ENCODE measurements around the gene RPN1. TPM values are rescaled to one million over a fixed set of nuclear protein-coding genes. Genes with fewer than 3 reads are reported as not detected.

The RPN1 gene
- total RNA-seq, 2 donors from 2014 or later, result 155 to 179 TPM

- Mint-ChIP-seq H3K4me3 (no peak overlapping the region), H3K9me3 (no peaks in the 10 kb centered on the region), H3K4me1 (ENCODE audit: low read depth) (peaks cover 4% of the 10 kb centered on the region), H3K27ac (peak overlapping the region; percentile 55), H3K36me3 (ENCODE audit: insufficient read depth in 2 of 2) (peaks cover 11 to 32% of the 10 kb centered on the region in 2 donors), H3K27me3 (ENCODE audit: low read depth) (no peaks in the 10 kb centered on the region)
- ATAC-seq (replicated peaks in 1 of 2) (no peak), DNase-seq (no peak)
Observed at GRCh38 chr3:128629936-128630335, 20.7 kb downstream of the RPN1 start.

GRCh38 chr3:128625409-128625945 is 25.1 kb downstream of the RPN1 start:
- peaks cover 14% of the 10 kb centered on the region for H3K4me1 Mint-ChIP-seq (ENCODE audit: low read depth)

GRCh38 chr3:128624526-128625138 is 26.0 kb downstream of the RPN1 start:
- Mint-ChIP-seq H3K9me3 (no peaks in the 10 kb centered on the region), H3K27me3 (ENCODE audit: low read depth) (no peaks in the 10 kb centered on the region), H3K36me3 (ENCODE audit: insufficient read depth in 2 of 2) (peaks cover 21 to 43% of the 10 kb centered on the region in 2 donors), H3K4me1 (ENCODE audit: low read depth) (peaks cover 22% of the 10 kb centered on the region), H3K4me3 (no peak overlapping the region), H3K27ac (no peak overlapping the region)
- ATAC-seq (replicated peaks in 1 of 2) (no peak), DNase-seq (no peak)

More at GRCh38 chr3:128625409-128625945, 25.1 kb downstream of the RPN1 start:
- H3K27me3 Mint-ChIP-seq (ENCODE audit: low read depth), result no peaks in the 10 kb centered on the region
- H3K27ac Mint-ChIP-seq, result peak overlapping the region; percentile 88
- H3K36me3 Mint-ChIP-seq (ENCODE audit: insufficient read depth in 2 of 2), result peaks cover 20 to 42% of the 10 kb centered on the region in 2 donors
- H3K9me3 Mint-ChIP-seq, result no peaks in the 10 kb centered on the region
- no peak for ATAC-seq (replicated peaks in 1 of 2)
- no peak overlapping the region for H3K4me3 Mint-ChIP-seq
- no peak for DNase-seq

DNA sequence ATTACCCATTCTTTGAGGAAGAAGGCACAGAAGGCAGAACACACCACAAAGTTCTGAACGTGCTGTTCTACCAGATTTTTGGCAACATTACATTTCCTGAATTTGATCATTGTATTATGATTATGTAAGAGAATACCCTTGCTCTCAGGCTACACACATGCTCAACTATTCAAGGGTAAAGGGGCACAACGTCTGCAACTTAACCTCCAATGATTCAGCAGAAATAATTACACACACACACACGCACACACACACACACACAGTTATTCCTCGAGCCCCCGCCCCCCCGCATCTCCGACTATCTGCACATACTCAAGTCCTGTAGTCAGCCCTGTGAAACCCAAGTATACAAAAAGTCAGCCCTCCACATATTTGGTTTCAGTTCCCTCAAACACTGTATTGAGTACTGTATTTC is 26.8 kb downstream of the RPN1 start:
- H3K27ac Mint-ChIP-seq, result no peak overlapping the region
- H3K9me3 Mint-ChIP-seq, result no peaks in the 10 kb centered on the region
- DNase-seq (no peak), ATAC-seq (replicated peaks in 1 of 2) (no peak)
- no peak overlapping the region for H3K4me3 Mint-ChIP-seq
- no peaks in the 10 kb centered on the region for H3K27me3 Mint-ChIP-seq (ENCODE audit: low read depth)
- peaks cover 31% of the 10 kb centered on the region for H3K4me1 Mint-ChIP-seq (ENCODE audit: low read depth)
- H3K36me3 Mint-ChIP-seq (ENCODE audit: insufficient read depth in 2 of 2), result peaks cover 25 to 48% of the 10 kb centered on the region in 2 donors

DNA sequence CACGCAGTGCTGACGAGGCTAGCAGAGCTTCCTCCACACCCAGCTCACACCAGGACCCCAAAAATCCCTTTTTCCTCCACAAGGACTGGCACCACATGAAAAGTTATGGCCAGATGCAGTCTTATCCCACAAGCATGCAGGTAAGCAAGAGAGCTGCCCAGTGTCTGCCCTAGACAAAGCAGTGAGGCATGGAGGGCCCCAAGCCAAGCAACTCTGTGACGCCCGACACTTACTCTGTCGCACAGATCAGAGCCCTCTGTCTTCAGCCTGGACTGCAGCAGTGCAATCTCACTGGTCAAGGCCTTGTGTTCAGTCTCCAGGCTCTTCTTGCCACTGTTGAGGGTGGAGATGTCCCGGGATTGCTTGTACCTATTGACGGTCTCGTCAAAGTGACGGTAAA is 28.7 kb downstream of the RPN1 start:
- DNase-seq, result no peak
- no peaks in the 10 kb centered on the region for H3K9me3 Mint-ChIP-seq
- ATAC-seq (replicated peaks in 1 of 2), result no peak
- no peak overlapping the region for H3K4me3 Mint-ChIP-seq
- H3K4me1 Mint-ChIP-seq (ENCODE audit: low read depth), result peaks cover 36% of the 10 kb centered on the region
- peaks cover 33 to 50% of the 10 kb centered on the region in 2 donors for H3K36me3 Mint-ChIP-seq (ENCODE audit: insufficient read depth in 2 of 2)
- H3K27me3 Mint-ChIP-seq (ENCODE audit: low read depth), result no peaks in the 10 kb centered on the region
- no peak overlapping the region for H3K27ac Mint-ChIP-seq

GRCh38 chr3:128621234-128621633 is 29.4 kb downstream of the RPN1 start:
- H3K27ac Mint-ChIP-seq, result peak overlapping the region; percentile 78
- no peak overlapping the region for H3K4me3 Mint-ChIP-seq
- H3K4me1 Mint-ChIP-seq (ENCODE audit: low read depth), result peaks cover 41% of the 10 kb centered on the region
- H3K36me3 Mint-ChIP-seq (ENCODE audit: insufficient read depth in 2 of 2), result peaks cover 31 to 44% of the 10 kb centered on the region in 2 donors
- no peaks in the 10 kb centered on the region for H3K9me3 Mint-ChIP-seq
- no peak for DNase-seq
- ATAC-seq (replicated peaks in 1 of 2), result no peak
- H3K27me3 Mint-ChIP-seq (ENCODE audit: low read depth), result no peaks in the 10 kb centered on the region

DNA sequence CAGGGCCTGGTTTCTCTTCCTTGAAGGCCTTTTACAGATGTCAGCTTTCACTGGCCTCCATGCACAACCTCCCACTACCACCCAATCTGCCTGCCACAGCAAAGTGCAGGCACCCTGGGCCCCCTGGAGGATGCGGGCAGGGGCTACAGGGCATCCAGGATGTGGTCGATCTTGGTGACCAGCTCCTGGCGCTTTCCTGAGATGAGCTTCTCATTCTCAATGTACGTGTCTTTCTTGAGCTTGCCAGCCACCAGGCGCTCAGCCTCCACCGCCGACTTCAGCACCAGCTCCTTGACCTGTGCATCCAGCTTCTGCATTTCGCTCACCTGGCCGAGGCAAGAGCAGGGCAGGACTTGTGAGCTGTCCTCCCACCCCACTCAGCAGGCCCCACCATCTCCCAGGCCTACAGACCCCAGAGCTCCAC is 30.3 kb downstream of the RPN1 start:
- Mint-ChIP-seq H3K36me3 (ENCODE audit: insufficient read depth in 2 of 2) (peaks cover 27 to 40% of the 10 kb centered on the region in 2 donors), H3K27ac (peak overlapping the region; percentile 78), H3K9me3 (no peaks in the 10 kb centered on the region), H3K4me3 (peak overlapping the region; percentile 36 to 52), H3K27me3 (ENCODE audit: low read depth) (no peaks in the 10 kb centered on the region), H3K4me1 (ENCODE audit: low read depth) (peaks cover 41% of the 10 kb centered on the region)
- no peak for ATAC-seq (replicated peaks in 1 of 2)
- peak; percentile 52 to 59 for DNase-seq

DNA sequence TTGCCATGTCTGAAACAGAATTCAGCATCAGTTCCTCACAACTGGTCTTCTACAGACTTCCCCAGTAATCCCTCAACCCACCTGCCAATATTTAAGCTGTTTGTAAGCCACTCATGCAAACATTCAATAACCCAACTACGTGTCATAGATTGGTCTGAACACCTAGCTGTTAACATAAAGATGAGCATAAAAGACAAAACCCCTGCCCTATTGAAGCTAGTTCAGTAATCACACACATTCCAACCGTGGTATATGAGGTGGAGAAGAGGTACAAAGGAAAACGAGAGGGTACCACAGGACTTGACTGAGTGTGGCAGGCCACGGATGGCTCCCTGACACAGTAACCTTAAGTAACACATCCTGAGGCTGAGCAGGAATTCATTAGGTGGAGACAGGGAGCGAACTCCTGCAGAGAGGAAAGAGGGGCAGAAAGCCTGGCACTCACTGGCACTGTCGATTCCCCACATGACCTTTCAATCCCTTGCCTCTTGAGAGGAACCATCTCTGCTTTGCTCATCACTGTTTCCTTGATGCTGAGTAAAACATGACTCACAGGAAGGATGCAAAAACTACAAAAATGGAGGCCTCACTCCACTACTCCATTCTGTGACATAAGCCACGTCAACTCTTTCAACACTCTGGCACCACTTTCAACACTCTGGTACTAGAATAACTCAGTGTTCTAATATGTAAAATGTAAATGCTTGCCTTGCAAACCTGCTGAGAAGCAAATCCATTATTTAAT is 31.3 kb downstream of the RPN1 start:
- Mint-ChIP-seq H3K27ac (peak overlapping the region; percentile 96), H3K36me3 (ENCODE audit: insufficient read depth in 2 of 2) (peaks cover 23 to 32% of the 10 kb centered on the region in 2 donors), H3K4me3 (peak overlapping the region; percentile 92 to 93), H3K4me1 (ENCODE audit: low read depth) (peaks cover 41% of the 10 kb centered on the region), H3K9me3 (no peaks in the 10 kb centered on the region), H3K27me3 (ENCODE audit: low read depth) (no peaks in the 10 kb centered on the region)
- ATAC-seq (replicated peaks in 1 of 2), result peak; percentile 61 to 62
- peak; percentile 43 to 48 for DNase-seq

- H3K9me3 Mint-ChIP-seq, result no peaks in the 10 kb centered on the region
- H3K36me3 Mint-ChIP-seq (ENCODE audit: insufficient read depth in 2 of 2), result peaks cover 23 to 32% of the 10 kb centered on the region in 2 donors
- H3K4me3 Mint-ChIP-seq, result peak overlapping the region; percentile 92 to 93
- H3K27me3 Mint-ChIP-seq (ENCODE audit: low read depth), result no peaks in the 10 kb centered on the region
- ATAC-seq (replicated peaks in 1 of 2) (no peak), DNase-seq (no peak)
- H3K4me1 Mint-ChIP-seq (ENCODE audit: low read depth), result peaks cover 41% of the 10 kb centered on the region
- peak overlapping the region; percentile 96 for H3K27ac Mint-ChIP-seq
Observed at GRCh38 chr3:128618398-128618726, 32.3 kb downstream of the RPN1 start.

GRCh38 chr3:128617557-128618397 is 32.8 kb downstream of the RPN1 start:
- H3K27ac Mint-ChIP-seq, result peak overlapping the region; percentile 96
- H3K9me3 Mint-ChIP-seq, result no peaks in the 10 kb centered on the region
- H3K27me3 Mint-ChIP-seq (ENCODE audit: low read depth), result no peaks in the 10 kb centered on the region
- peak; percentile 85 to 89 for ATAC-seq (replicated peaks in 1 of 2)
- peaks cover 23 to 32% of the 10 kb centered on the region in 2 donors for H3K36me3 Mint-ChIP-seq (ENCODE audit: insufficient read depth in 2 of 2)
- H3K4me1 Mint-ChIP-seq (ENCODE audit: low read depth), result peaks cover 41% of the 10 kb centered on the region
- H3K4me3 Mint-ChIP-seq, result peak overlapping the region; percentile 92 to 93
- DNase-seq, result peak; percentile 99

DNA sequence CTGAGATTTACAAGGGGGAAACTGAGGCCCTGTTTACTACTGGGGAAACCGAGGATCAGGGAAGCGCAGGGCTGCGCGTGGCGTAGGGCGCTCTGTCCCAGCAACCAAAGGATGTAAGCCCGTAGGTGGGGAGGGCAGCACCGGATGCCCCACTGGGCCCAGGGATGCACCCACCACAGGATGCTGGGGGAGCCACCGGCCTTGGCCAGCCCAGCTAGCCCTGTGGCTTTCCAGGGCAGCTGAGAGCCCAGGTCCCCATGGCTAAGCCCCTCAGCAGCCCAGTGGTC is 33.4 kb downstream of the RPN1 start:
- H3K36me3 Mint-ChIP-seq (ENCODE audit: insufficient read depth in 2 of 2), result peaks cover 23 to 26% of the 10 kb centered on the region in 2 donors
- peaks cover 41% of the 10 kb centered on the region for H3K4me1 Mint-ChIP-seq (ENCODE audit: low read depth)
- no peaks in the 10 kb centered on the region for H3K9me3 Mint-ChIP-seq
- H3K27me3 Mint-ChIP-seq (ENCODE audit: low read depth), result no peaks in the 10 kb centered on the region
- peak overlapping the region; percentile 45 for H3K27ac Mint-ChIP-seq
- peak overlapping the region; percentile 92 to 93 for H3K4me3 Mint-ChIP-seq
- ATAC-seq (replicated peaks in 1 of 2) (peak; percentile 52 to 64), DNase-seq (no peak)

DNA sequence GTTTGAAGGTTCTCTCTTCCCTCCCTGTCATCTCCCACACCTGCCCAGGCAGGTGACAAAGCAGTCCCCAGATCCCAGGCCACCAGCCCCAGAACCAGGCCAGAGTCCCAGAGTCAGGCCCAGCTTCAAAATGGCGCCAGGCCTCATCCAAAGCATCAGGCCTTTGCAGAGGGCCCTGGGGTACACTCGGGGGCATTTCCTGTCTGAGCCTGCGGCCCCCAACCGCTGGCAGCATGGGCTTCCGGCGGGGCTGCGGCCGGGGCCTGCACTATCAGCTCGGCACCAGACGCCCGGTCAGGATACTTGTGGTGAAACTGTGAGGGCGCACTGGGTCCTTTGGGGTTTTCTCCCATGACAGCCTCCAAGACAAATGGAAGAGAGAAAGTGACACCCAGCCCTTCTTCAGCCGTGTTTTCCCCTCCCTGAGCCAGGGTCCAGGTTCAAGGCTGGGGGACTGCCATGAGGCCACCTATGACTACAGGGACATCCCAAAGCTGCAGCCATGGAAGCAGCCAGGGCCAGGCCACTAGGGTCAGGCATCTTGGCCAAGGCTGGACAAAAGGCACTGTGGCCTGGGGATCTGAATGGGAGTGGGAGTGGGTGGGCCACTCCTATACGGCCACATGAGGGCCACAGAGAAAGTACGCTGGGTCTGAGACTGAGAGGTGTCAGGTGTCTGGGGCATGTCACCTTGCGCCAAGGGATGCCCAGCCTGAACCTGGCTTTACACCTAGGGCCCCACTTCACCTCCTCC is 33.9 kb downstream of the RPN1 start:
- no peak for ATAC-seq (replicated peaks in 1 of 2)
- peaks cover 41% of the 10 kb centered on the region for H3K4me1 Mint-ChIP-seq (ENCODE audit: low read depth)
- H3K27ac Mint-ChIP-seq, result peak overlapping the region; percentile 45
- H3K36me3 Mint-ChIP-seq (ENCODE audit: insufficient read depth in 2 of 2), result peaks cover 21 to 26% of the 10 kb centered on the region in 2 donors
- DNase-seq, result no peak
- peak overlapping the region; percentile 92 to 93 for H3K4me3 Mint-ChIP-seq
- no peaks in the 10 kb centered on the region for H3K9me3 Mint-ChIP-seq
- no peaks in the 10 kb centered on the region for H3K27me3 Mint-ChIP-seq (ENCODE audit: low read depth)
